ENCODE results near the gene SLC35F3. TPM values are rescaled to one million over a fixed set of nuclear protein-coding genes. Genes with fewer than 3 reads are reported as not detected.
A peak's percentile ranks its signal among the peaks of the same experiment; 100 is the strongest.
"Not testable (repeated sequence)": the region's sequence is repeated elsewhere in the genome, so short reads cannot be mapped to it uniquely, and the experiment has no call there.

The SLC35F3 gene
- total RNA-seq, 2 experiments from 2014 or later = 0.59 to 0.70 TPM

GRCh38 chr1:234169161-234169849 lies 264.8 kb downstream of the SLC35F3 start:
- intact Hi-C loops (cut with micrococcal nuclease) = no loop called here
- H3K36me3 Mint-ChIP-seq = no peaks in the 10 kb centered on the region
- no peak overlapping the region for H3K4me3 Mint-ChIP-seq
- ChIA-PET CTCF (interaction anchor here (1.3 kb wide), 1 partner anchor 44 kb away, joined by 3 read pairs; no protein-coding TSS in a partner anchor), POLR2A (no interaction called here)
- H3K27me3 Mint-ChIP-seq = peaks cover 2% of the 10 kb centered on the region
- no peaks in the 10 kb centered on the region for H3K9me3 Mint-ChIP-seq
- H3K4me1 Mint-ChIP-seq (ENCODE audit: low read depth) = peaks cover 14% of the 10 kb centered on the region
- no peak for DNase-seq
- H3K27ac Mint-ChIP-seq = no peak overlapping the region

- ChIA-PET POLR2A (no interaction called here), CTCF (interaction anchor here (1.3 kb wide), 2 partner anchors 45 to 140 kb away, joined by 3 read pairs; no protein-coding TSS in a partner anchor)
- Mint-ChIP-seq H3K27ac (peak overlapping the region; percentile 28), H3K4me1 (ENCODE audit: low read depth) (peaks cover 14% of the 10 kb centered on the region), H3K4me3 (no peak overlapping the region), H3K27me3 (no peaks in the 10 kb centered on the region), H3K36me3 (no peaks in the 10 kb centered on the region), H3K9me3 (no peaks in the 10 kb centered on the region)
- no peak for DNase-seq
- intact Hi-C loops (cut with micrococcal nuclease) = no loop called here
These were observed 265.6 kb downstream of the SLC35F3 start for GRCh38 chr1:234170067-234170466.

- intact Hi-C loops (cut with micrococcal nuclease) = no loop called here
- H3K36me3 Mint-ChIP-seq = no peaks in the 10 kb centered on the region
- peaks cover 14% of the 10 kb centered on the region for H3K4me1 Mint-ChIP-seq (ENCODE audit: low read depth)
- no peaks in the 10 kb centered on the region for H3K27me3 Mint-ChIP-seq
- DNase-seq = peak; percentile 53
- no peaks in the 10 kb centered on the region for H3K9me3 Mint-ChIP-seq
- ChIA-PET POLR2A (no interaction called here), CTCF (interaction anchor here (0.6 to 1.3 kb wide), 4 partner anchors 17 to 139 kb away, joined by 3 to 5 read pairs (median 3); no protein-coding TSS in a partner anchor)
- peak overlapping the region; percentile 28 for H3K27ac Mint-ChIP-seq
- no peak overlapping the region for H3K4me3 Mint-ChIP-seq
These were observed 266.1 kb downstream of the SLC35F3 start for GRCh38 chr1:234170622-234171021.

- peaks cover 7% of the 10 kb centered on the region for H3K9me3 Mint-ChIP-seq
- H3K4me3 Mint-ChIP-seq = no peak overlapping the region
- H3K4me1 Mint-ChIP-seq (ENCODE audit: low read depth) = peaks cover 14% of the 10 kb centered on the region
- no peaks in the 10 kb centered on the region for H3K36me3 Mint-ChIP-seq
- DNase-seq = no peak
- H3K27ac Mint-ChIP-seq = no peak overlapping the region
- intact Hi-C loops (cut with micrococcal nuclease) = no loop called here
- POLR2A ChIA-PET = no interaction called here
- H3K27me3 Mint-ChIP-seq = peaks cover 17% of the 10 kb centered on the region
- CTCF ChIA-PET = interaction anchor here (2.4 kb wide), 1 partner anchor 136 kb away, joined by 9 read pairs; no protein-coding TSS in a partner anchor
These were observed 269.5 kb downstream of the SLC35F3 start for GRCh38 chr1:234173968-234174367.

- peaks cover 25% of the 10 kb centered on the region for H3K27me3 Mint-ChIP-seq
- H3K27ac Mint-ChIP-seq = no peak overlapping the region
- H3K4me1 Mint-ChIP-seq (ENCODE audit: low read depth) = peaks cover 12% of the 10 kb centered on the region
- no peak for DNase-seq
- intact Hi-C loops (cut with micrococcal nuclease) = no loop called here
- no peak overlapping the region for H3K4me3 Mint-ChIP-seq
- ChIA-PET POLR2A (no interaction called here), CTCF (no interaction called here)
- peaks cover 7% of the 10 kb centered on the region for H3K9me3 Mint-ChIP-seq
- no peaks in the 10 kb centered on the region for H3K36me3 Mint-ChIP-seq
These were observed 270.9 kb downstream of the SLC35F3 start for GRCh38 chr1:234175363-234175762.

GRCh38 chr1:234176000-234176399 lies 271.5 kb downstream of the SLC35F3 start:
- ChIA-PET POLR2A (no interaction called here), CTCF (no interaction called here)
- no peak overlapping the region for H3K4me3 Mint-ChIP-seq
- peaks cover 29% of the 10 kb centered on the region for H3K27me3 Mint-ChIP-seq
- no peak for DNase-seq
- no peaks in the 10 kb centered on the region for H3K36me3 Mint-ChIP-seq
- peaks cover 5% of the 10 kb centered on the region for H3K4me1 Mint-ChIP-seq (ENCODE audit: low read depth)
- H3K9me3 Mint-ChIP-seq = peaks cover 7% of the 10 kb centered on the region
- no peak overlapping the region for H3K27ac Mint-ChIP-seq
- intact Hi-C loops (cut with micrococcal nuclease) = no loop called here

GRCh38 chr1:234176847-234177246 lies 272.4 kb downstream of the SLC35F3 start:
- H3K36me3 Mint-ChIP-seq; H3K9me3 Mint-ChIP-seq; H3K4me3 Mint-ChIP-seq; DNase-seq; CTCF ChIA-PET; H3K4me1 Mint-ChIP-seq (ENCODE audit: low read depth); intact Hi-C loops (cut with micrococcal nuclease); POLR2A ChIA-PET; H3K27ac Mint-ChIP-seq: not testable (repeated sequence)
- peaks cover 34% of the 10 kb centered on the region for H3K27me3 Mint-ChIP-seq

DNA sequence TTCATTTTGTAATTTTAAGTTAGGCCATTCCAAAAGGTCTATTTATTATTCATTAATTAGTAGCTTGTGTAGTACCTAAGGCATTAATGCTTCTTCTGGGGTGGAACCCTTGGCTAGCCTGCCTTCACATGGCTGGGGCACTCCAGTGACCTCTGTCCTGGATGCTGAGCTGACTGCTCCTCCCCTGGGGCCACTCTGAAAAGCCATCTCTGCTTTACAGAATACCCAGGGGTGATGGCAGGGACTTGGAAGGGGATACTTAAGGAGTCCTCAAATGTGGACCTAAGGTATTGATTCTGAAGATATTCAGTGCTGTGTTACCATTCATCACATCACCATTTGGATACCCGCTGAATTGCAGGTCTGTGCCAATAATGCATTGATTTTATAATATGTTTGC lies 281.0 kb downstream of the SLC35F3 start:
- Mint-ChIP-seq H3K27me3 (peaks cover 51% of the 10 kb centered on the region), H3K4me3 (no peak overlapping the region), H3K4me1 (ENCODE audit: low read depth) (peaks cover 6% of the 10 kb centered on the region), H3K27ac (no peak overlapping the region), H3K9me3 (peaks cover 4% of the 10 kb centered on the region), H3K36me3 (no peaks in the 10 kb centered on the region)
- DNase-seq = no peak
- ChIA-PET POLR2A (no interaction called here), CTCF (interaction anchor here (0.7 to 3.0 kb wide), 2 partner anchors 124 to 143 kb away, joined by 3 to 10 read pairs; no protein-coding TSS in a partner anchor)
- intact Hi-C loops (cut with micrococcal nuclease) = loop anchor here (10.0 kb wide), 1 partner anchor 71 kb away; no protein-coding TSS in a partner anchor

DNA sequence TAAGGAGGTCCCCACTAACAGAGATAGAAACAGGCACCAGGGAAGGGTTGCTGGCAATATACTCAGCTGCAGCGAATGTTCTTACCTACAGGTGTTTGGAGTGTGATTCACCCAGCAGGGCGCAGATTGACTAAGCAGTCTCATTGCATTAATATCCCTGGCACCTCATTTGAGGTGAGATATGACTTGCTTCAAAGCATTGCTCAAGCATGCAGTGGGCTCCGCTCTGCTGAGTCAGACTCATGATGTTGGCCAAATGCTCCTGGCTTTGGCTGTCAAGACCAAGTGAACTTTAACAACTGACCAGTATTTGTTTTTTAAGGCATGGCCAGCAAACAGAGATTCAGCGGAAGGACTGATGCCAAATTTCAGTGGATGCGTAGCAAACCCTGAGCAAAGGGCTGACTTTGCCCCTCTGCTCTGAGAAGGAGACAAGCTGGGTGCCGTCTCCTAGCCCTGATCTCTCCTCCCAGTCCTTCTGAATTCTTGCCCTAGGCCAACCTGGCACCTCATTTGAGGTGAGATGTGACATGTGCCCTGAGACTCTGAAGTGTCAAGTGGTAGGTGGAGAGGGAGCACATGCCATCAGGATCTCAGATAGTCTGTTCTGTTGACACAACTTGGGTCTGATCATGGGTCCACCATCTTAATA lies 281.7 kb downstream of the SLC35F3 start:
- ChIA-PET POLR2A (no interaction called here), CTCF (interaction anchor here (1.2 to 3.0 kb wide), 2 partner anchors 72 to 124 kb away, joined by 3 to 10 read pairs; no protein-coding TSS in a partner anchor)
- peak; percentile 63 for DNase-seq
- peaks cover 4% of the 10 kb centered on the region for H3K9me3 Mint-ChIP-seq
- no peak overlapping the region for H3K27ac Mint-ChIP-seq
- peaks cover under 1% of the 10 kb centered on the region for H3K36me3 Mint-ChIP-seq
- intact Hi-C loops (cut with micrococcal nuclease) = loop anchor here (10.0 kb wide), 1 partner anchor 71 kb away; no protein-coding TSS in a partner anchor
- no peak overlapping the region for H3K4me3 Mint-ChIP-seq
- peaks cover 51% of the 10 kb centered on the region for H3K27me3 Mint-ChIP-seq
- H3K4me1 Mint-ChIP-seq (ENCODE audit: low read depth) = peaks cover 6% of the 10 kb centered on the region

DNA sequence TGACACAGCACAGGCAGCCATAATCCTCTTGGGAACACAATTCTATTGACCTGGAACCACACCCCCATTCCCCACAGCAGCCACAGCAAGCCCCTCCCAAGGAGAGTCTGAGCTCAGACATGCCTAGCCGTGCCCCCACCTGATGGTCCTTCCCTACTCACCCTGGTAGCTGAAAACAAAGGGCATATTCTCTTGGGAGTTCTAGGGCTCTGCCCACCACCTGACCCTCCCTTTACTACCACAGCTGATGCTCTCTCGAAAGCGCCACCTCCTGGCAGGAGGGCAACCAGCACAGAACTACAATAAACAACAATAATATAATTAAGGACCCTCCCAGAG lies 283.9 kb downstream of the SLC35F3 start:
- ChIA-PET CTCF (interaction anchor here (1.1 to 3.0 kb wide), 2 partner anchors 119 to 121 kb away, joined by 3 to 10 read pairs; no protein-coding TSS in a partner anchor), POLR2A (no interaction called here)
- H3K36me3 Mint-ChIP-seq = peaks cover 2% of the 10 kb centered on the region
- peaks cover 56% of the 10 kb centered on the region for H3K27me3 Mint-ChIP-seq
- DNase-seq = peak; percentile 34
- peaks cover 6% of the 10 kb centered on the region for H3K4me1 Mint-ChIP-seq (ENCODE audit: low read depth)
- H3K9me3 Mint-ChIP-seq = peaks cover 8% of the 10 kb centered on the region
- no peak overlapping the region for H3K27ac Mint-ChIP-seq
- intact Hi-C loops (cut with micrococcal nuclease) = loop anchor here (2.0 to 10.0 kb wide), 2 partner anchors 34 to 74 kb away; no protein-coding TSS in a partner anchor
- H3K4me3 Mint-ChIP-seq = no peak overlapping the region

GRCh38 chr1:234197839-234198238 lies 293.4 kb downstream of the SLC35F3 start:
- Mint-ChIP-seq H3K4me3 (no peak overlapping the region), H3K27ac (no peak overlapping the region), H3K9me3 (no peaks in the 10 kb centered on the region), H3K4me1 (ENCODE audit: low read depth) (no peaks in the 10 kb centered on the region), H3K36me3 (no peaks in the 10 kb centered on the region), H3K27me3 (peaks cover 41% of the 10 kb centered on the region)
- CTCF ChIA-PET = no interaction called here
- DNase-seq = no peak
- POLR2A ChIA-PET = no interaction called here
- intact Hi-C loops (cut with micrococcal nuclease) = no loop called here

- ChIA-PET POLR2A (no interaction called here), CTCF (no interaction called here)
- DNase-seq = no peak
- H3K9me3 Mint-ChIP-seq = no peaks in the 10 kb centered on the region
- H3K36me3 Mint-ChIP-seq = no peaks in the 10 kb centered on the region
- intact Hi-C loops (cut with micrococcal nuclease) = no loop called here
- no peaks in the 10 kb centered on the region for H3K4me1 Mint-ChIP-seq (ENCODE audit: low read depth)
- H3K27me3 Mint-ChIP-seq = peaks cover 33% of the 10 kb centered on the region
- no peak overlapping the region for H3K27ac Mint-ChIP-seq
- H3K4me3 Mint-ChIP-seq = no peak overlapping the region
These were observed 295.1 kb downstream of the SLC35F3 start for GRCh38 chr1:234199476-234200127.

All from activated CD4-positive, alpha-beta memory T cell treated with anti-CD3 and anti-CD28 coated beads for 36 hours (primary cell).